Measurements from ENCODE around the gene MNDA.
"Not testable (repeated sequence)": the region's sequence is repeated elsewhere in the genome, so short reads cannot be mapped to it uniquely, and the experiment has no call there.

Gene MNDA

DNA sequence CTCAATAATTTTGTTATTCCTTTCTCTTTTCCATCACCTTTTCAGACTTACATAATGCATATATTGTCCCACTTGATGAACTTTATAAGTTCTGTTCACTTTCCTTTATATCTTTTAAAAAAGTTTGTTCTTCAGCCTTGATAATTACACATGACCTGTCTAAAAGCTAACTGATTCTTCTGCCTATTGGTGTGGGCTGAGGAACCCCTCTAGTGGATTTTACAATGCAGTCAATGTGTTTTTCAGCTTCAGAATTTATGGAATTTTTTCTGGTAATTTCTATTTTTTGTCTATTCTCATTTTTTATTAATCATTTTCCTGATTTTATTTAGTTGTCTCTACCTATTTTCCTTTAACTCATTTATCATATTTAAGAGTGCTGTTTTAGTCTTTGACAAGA lies 7.5 kb downstream of the MNDA start:
- no peak for DNase-seq (ENCODE audit: low read depth in 3 of 3)

DNA sequence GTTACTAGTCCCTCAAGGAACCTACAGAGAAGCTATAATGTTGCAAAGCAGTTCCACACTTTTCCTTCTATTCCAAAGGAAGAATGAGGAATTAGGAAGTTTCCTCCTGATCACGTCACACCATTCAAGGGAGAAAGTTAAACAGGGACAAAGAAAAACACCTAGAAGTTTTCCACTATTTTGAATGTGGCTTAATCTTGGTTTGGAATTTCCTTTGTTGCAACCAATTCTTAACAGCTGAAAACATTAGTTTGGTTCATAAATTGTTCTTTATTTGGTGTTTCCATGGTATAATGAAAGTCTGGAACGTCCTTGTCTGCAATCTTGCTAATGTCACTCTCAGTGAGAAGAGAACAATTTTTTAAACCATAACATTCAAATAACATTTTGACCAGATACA lies 8.4 kb downstream of the MNDA start:
- no peak for DNase-seq (ENCODE audit: low read depth in 3 of 3)

DNA sequence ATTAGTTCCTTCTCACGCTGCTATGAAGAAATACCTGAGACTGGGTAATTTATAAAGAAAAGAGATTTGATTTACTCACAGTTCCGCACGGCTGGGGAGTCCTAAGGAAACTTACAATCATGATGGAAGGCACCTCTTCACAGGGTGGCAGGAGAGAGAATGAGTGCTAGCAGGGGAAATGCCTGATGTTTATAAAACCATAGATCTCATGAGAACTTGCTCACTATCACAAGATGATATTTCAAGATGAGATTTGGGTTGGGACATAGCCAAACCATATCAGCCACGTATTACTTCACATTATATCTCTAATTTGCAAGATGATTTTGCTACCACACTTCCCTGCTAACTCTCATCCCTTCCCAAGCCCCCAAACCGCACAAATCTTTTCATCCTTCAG lies 9.1 kb downstream of the MNDA start:
- DNase-seq (ENCODE audit: low read depth in 3 of 3), result no peak

DNA sequence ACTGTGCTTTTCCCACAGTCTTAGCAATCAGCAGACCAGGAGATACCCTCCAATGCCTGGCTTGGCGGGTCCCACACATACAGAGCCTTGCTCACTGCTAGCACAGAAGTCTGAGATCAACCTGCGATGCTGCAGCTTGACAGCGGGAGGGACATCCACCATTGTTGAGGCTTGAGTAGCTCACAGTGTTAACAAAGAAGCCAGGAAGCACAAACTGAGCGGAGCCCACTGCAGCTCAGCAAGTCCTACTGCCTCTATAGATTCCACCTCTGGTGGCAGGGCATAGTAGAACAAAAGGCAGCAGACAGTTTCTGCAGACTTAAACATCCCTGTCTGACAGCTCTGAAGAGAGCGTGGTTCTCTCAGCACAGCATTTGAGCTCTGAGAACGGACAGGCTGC lies 33.4 kb downstream of the MNDA start:
- DNase-seq (ENCODE audit: low read depth in 3 of 3), result no peak

DNA sequence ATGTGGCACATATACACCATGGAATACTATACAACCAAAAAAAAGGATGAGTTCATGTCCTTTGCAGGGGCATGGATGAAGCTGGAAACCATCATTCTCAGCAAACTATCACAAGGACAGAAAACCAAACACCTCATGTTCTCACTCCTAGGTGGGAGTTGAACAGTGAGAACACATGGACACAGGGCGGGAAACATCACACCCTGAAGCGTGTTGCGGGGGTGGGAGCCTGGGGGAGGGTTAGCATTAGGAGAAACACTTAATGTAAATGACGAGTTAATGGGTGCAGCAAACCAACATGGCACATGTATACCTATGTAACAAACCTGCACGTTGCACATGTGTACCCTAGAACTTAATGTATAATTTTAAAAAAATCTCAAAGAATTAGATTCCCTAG lies 39.3 kb downstream of the MNDA start:
- DNase-seq (ENCODE audit: low read depth in 3 of 3), result not testable (repeated sequence)

DNA sequence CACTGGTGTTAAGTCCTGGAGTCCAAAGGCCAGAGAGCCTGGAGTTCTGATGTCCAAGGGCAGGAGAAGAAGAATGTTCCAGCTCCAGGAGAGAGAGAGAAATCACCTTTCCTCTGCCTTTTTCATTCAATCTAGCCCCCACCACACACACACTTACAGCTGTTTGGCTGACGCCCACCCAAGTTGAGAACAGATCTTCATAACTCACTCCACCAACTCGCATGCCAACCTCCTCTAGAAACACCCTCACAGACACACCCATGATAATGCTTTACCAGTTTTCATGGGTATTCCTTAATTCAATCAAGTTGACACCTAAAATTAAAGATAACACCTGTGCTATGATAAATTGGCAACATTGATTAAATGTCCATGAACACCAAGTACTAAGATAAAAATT lies 42.0 kb downstream of the MNDA start:
- no peak for DNase-seq (ENCODE audit: low read depth in 3 of 3)

DNA sequence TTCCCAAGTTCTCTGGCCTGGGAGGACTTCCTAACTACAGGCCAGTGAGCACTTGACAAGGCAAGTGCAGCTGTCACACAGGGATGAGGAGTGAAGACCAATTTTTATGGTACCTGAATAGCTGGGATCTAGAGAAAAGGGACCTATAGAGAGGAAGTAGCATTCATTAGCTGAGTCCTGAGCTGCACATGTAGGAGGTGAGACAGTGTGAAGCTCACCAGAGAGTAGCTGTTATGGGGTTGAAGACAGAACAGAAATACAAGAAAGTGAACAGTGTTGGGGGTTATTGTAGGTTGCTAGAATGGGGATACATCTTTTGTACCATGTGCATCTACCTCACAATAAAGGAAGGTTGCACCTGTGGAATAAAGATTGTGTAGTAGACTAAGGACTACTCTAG lies 62.5 kb downstream of the MNDA start:
- no peak for DNase-seq (ENCODE audit: low read depth in 3 of 3)

DNA sequence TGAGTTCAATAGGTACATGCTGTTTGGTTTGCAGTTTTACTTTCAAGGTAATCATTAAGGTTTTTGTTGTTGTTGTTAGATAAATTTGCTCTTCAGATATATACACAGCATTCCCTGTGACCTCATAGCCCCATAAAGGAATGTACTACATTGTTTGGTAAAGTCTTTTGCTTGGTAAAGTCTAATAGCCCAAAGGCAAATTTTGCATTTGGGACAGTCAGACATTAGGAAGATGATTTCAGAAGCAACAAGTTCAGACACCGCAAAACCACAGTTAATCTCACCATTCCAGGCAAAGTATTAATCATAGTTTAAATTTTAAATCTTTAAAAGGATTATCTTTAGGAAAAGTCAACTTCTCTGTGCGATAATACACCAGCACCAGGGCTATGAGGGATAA lies 67.6 kb downstream of the MNDA start:
- DNase-seq (ENCODE audit: low read depth in 3 of 3), result no peak
